ENCODE results near the gene USP8. TPM values are rescaled to one million over a fixed set of nuclear protein-coding genes. Genes with fewer than 3 reads are reported as not detected.
A peak's percentile ranks its signal among the peaks of the same experiment; 100 is the strongest.
"Not testable (repeated sequence)": the region's sequence is repeated elsewhere in the genome, so short reads cannot be mapped to it uniquely, and the experiment has no call there.

USP8 gene
- total RNA-seq (10 to 100 TPM; 54.0 to 59.8 TPM), polyA plus RNA-seq (64.1 TPM)

DNA sequence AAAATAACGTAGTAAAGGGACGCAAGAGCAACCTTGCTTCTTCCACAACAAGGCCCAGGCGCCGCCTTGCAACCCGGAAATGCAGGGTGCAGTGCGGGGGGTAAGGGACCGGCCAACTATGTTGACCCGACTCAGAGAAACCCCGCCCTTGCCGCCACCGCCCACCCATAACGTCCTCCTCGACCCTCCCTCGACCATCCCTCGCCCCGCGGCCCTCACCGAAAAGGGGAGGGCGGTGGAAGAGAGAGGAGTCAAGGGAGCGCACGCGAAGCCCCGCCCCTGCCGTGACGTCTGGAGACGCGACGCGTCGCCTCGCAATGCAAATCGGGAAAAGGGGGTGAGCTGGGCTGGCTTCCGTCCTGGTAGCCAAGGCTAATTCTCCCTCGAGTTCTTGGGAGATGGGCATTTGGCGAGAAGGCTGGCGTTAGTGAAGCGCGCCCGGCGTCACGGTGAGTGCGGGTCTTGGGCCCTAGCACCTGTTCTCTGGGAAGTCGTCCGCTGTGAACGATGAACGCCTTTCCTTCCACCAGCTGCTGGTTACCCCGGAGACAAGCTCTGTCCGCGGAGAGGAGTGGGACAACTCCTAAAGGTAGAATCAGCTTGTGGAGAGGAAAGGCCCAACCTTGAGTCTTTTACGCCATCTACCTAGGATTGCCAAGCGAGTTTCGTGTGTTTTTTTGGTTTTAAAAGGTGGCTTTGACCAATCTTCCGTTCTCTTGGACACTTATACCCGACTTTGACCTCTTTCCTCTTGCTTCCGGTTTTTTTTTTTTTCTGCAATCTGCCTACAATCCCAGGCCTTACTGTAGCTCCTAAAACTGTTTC, at the start of gene USP8:
TSS of gene USP8 (plus strand) at position 340 of the 825 bp plus-strand sequence. CDS start 14,669 bp downstream, outside the sequence.
- Histone ChIP-seq H3K4me1 (ENCODE audit: insufficient read depth, low read length) (peaks cover 27% of the 10 kb centered on the region), H3K36me3 (ENCODE audit: insufficient read depth, low read length) (no peaks in the 10 kb centered on the region), H3K27me3 (ENCODE audit: insufficient read depth, low read length, poor library complexity, severe bottlenecking) (no peaks in the 10 kb centered on the region), H3K9me3 (ENCODE audit: low read length) (no peaks in the 10 kb centered on the region), H3K27ac (ENCODE audit: low read depth, low read length) (peak within 1 kb of the TSS; percentile 94), H3K4me3 (ENCODE audit: low read length) (peak within 1 kb of the TSS; percentile 89)
- Mint-ChIP-seq H3K4me1 (peaks cover 25 to 55% (median 32%) of the 10 kb centered on the region in 3 donors), H3K27ac (peak within 1 kb of the TSS; percentile 95 to 99 (median 98)), H3K9me3 (no peaks in the 10 kb centered on the region), H3K4me3 (peak within 1 kb of the TSS; percentile 89 to 99 (median 96)), H3K27me3 (no peaks in the 10 kb centered on the region), H3K36me3 (peaks cover 3 to 21% (median 3%) of the 10 kb centered on the region in 3 donors)
- DNase-seq: peak; percentile 87 to 94 (median 91)
- CTCF ChIA-PET: interaction anchor here (1.0 to 1.5 kb wide), 2 partner anchors 71 to 243 kb away, joined by 3 read pairs; partner anchors contain the start of gene SLC27A2
- POLR2A ChIA-PET: interaction anchor here (0.5 to 3.5 kb wide), 6 partner anchors 70 to 1546 kb away, joined by 3 to 44 read pairs (median 4); partner anchors contain the start of gene GABPB1

DNA sequence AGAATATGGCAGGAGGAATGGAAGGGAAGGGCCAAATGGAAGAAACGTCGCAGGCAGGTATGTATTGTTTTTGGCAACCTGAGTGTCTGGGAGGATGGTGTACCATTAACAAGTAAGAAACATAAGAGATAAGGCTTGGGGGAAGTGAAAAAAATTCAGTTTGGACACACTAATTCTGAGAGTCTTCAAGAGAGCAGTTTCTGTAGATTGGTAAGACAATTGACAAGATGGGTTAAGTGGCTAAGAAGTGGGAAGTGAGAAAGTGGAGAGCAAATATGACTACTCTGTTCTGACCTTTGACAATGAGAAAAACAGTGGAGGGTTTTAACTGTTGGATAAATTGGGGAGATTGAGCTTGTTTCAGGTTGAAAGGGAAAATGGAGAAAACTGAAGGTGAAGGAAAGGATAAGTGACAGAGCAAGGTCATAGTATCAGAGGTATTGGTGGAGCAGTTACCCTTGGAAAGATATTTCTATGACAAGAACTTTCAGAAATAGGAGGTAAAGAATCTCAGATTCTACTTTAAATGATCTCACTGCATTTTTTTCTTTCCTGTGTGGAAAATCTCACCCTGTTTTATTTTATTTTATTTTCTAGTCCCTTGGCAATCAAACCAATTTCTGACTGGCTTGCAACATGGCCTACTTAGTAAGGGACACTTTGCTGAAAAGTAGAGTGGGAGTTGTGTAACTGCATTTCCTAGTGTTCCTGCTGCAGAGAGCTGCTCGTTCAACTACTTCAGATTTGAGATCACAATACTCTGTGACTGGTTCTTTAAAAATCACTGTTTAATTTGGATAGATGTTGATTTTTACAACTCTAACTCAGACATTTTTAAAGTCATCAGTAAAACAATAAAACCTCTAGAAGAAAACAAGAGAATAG, 46.1 kb upstream of the USP8 start:
- peak overlapping the region in 1 of 7 donors; percentile 0 for H3K4me3 Mint-ChIP-seq
- CTCF ChIA-PET: no interaction called here
- no peak for DNase-seq

DNA sequence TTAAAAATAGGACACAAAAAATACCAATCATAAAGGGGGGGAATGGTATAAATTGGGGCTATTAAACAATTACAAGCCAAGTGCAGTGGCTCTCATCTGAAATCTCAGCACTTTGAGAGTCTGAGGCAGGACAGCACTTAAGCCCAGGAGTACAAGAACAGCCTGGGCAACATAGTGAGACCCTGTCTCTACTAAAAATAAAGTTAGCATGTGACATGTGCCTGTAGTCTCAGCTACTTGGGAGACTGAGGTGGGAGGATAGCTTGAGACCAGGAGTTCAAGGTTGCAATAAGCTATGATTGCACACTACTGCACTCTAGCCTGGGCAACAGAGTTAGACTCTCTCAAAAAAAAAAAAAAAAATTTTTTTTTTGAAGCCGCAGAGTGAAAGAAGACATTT, 45.4 kb upstream of the USP8 start:
- POLR2A ChIA-PET: no interaction called here
- H3K27ac Mint-ChIP-seq: peak overlapping the region in 1 of 8 donors; percentile 28
- no peak overlapping the region for H3K4me3 ChIP-seq (ENCODE audit: low read length)
- H3K27me3 Mint-ChIP-seq: peaks cover 0 to 3% of the 10 kb centered on the region in 2 donors
- no peak overlapping the region for H3K27ac ChIP-seq (ENCODE audit: low read depth, low read length)
- no peaks in the 10 kb centered on the region for H3K36me3 ChIP-seq (ENCODE audit: insufficient read depth, low read length)
- no peaks in the 10 kb centered on the region for H3K4me1 ChIP-seq (ENCODE audit: insufficient read depth, low read length)
- no peaks in the 10 kb centered on the region for H3K27me3 ChIP-seq (ENCODE audit: insufficient read depth, low read length, poor library complexity, severe bottlenecking)
- H3K9me3 Mint-ChIP-seq: no peaks in the 10 kb centered on the region
- CTCF ChIA-PET: interaction anchor here (1.5 kb wide), 1 partner anchor 63 kb away, joined by 3 read pairs; no protein-coding TSS in a partner anchor
- DNase-seq: no peak
- no peak overlapping the region for H3K4me3 Mint-ChIP-seq
- H3K4me1 Mint-ChIP-seq: no peaks in the 10 kb centered on the region
- peaks cover 0 to 15% (median 0%) of the 10 kb centered on the region in 3 donors for H3K36me3 Mint-ChIP-seq
- no peaks in the 10 kb centered on the region for H3K9me3 ChIP-seq (ENCODE audit: low read length)

More for the DNA sequence above, 46.1 kb upstream of the USP8 start:
- POLR2A ChIA-PET: no interaction called here
- no peak overlapping the region for H3K4me3 ChIP-seq (ENCODE audit: low read length)
- H3K9me3 Mint-ChIP-seq: no peaks in the 10 kb centered on the region
- no peaks in the 10 kb centered on the region for H3K9me3 ChIP-seq (ENCODE audit: low read length)
- no peaks in the 10 kb centered on the region for H3K4me1 Mint-ChIP-seq
- no peaks in the 10 kb centered on the region for H3K36me3 ChIP-seq (ENCODE audit: insufficient read depth, low read length)
- peaks cover 0 to 15% (median 0%) of the 10 kb centered on the region in 3 donors for H3K36me3 Mint-ChIP-seq
- H3K27me3 Mint-ChIP-seq: peaks cover 0 to 3% of the 10 kb centered on the region in 2 donors
- H3K27ac ChIP-seq (ENCODE audit: low read depth, low read length): no peak overlapping the region
- no peaks in the 10 kb centered on the region for H3K27me3 ChIP-seq (ENCODE audit: insufficient read depth, low read length, poor library complexity, severe bottlenecking)
- no peaks in the 10 kb centered on the region for H3K4me1 ChIP-seq (ENCODE audit: insufficient read depth, low read length)
- H3K27ac Mint-ChIP-seq: peak overlapping the region in 2 of 8 donors; percentile 5 to 28

DNA sequence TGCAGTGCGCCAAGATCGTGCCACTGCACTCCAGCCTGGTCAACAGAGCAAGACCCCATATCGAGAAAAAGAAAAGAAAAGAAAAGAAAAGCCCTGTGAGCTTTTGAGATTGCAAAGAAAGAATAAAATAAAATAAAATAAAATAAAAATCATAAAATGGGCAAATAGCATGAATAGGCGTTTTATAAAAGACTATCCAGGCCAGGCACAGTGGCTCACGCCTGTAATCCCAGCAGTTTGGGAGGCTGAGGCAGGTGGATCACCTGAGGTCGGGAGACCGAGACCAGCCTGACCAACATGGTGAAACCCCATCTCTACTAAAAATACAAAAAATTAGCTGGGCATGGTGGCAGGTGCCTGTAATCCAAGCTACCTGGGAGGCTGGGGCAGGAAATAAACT, 44.8 kb upstream of the USP8 start:
- DNase-seq; H3K27ac ChIP-seq (ENCODE audit: low read depth, low read length); H3K4me3 ChIP-seq (ENCODE audit: low read length); H3K27ac Mint-ChIP-seq; H3K36me3 ChIP-seq (ENCODE audit: insufficient read depth, low read length); H3K4me1 Mint-ChIP-seq; H3K9me3 Mint-ChIP-seq; POLR2A ChIA-PET; H3K27me3 ChIP-seq (ENCODE audit: insufficient read depth, low read length, poor library complexity, severe bottlenecking); H3K9me3 ChIP-seq (ENCODE audit: low read length); H3K27me3 Mint-ChIP-seq; H3K4me1 ChIP-seq (ENCODE audit: insufficient read depth, low read length): not testable (repeated sequence)
- CTCF ChIA-PET: interaction anchor here (1.5 kb wide), 1 partner anchor 63 kb away, joined by 3 read pairs; no protein-coding TSS in a partner anchor
- peak overlapping the region in 1 of 7 donors; percentile 65 for H3K4me3 Mint-ChIP-seq
- peaks cover 0 to 15% (median 0%) of the 10 kb centered on the region in 3 donors for H3K36me3 Mint-ChIP-seq

DNA sequence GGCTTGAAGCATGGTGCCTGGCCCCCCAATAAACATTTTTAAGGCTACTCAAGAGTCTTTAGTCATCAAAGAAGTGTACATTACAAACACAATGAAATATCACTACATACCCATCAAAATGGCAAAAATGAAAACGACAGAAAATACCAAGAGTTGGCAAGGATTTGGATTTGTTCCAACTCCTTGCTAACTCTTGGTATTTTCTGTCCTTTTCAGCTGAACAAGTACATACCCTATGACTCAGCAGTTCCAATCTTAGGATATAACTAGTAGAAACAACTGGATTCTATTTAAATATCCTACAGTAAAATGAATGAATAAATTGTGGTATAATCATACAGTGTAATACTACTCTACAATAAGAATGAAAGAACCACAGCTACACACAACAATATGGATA, 44.1 kb upstream of the USP8 start:
- Mint-ChIP-seq H3K9me3 (no peaks in the 10 kb centered on the region), H3K4me3 (no peak overlapping the region), H3K4me1 (no peaks in the 10 kb centered on the region), H3K27ac (no peak overlapping the region), H3K36me3 (peaks cover 0 to 15% (median 0%) of the 10 kb centered on the region in 3 donors), H3K27me3 (peaks cover 0 to 3% of the 10 kb centered on the region in 2 donors)
- Histone ChIP-seq H3K4me1 (ENCODE audit: insufficient read depth, low read length) (no peaks in the 10 kb centered on the region), H3K27me3 (ENCODE audit: insufficient read depth, low read length, poor library complexity, severe bottlenecking) (no peaks in the 10 kb centered on the region), H3K36me3 (ENCODE audit: insufficient read depth, low read length) (no peaks in the 10 kb centered on the region), H3K9me3 (ENCODE audit: low read length) (no peaks in the 10 kb centered on the region), H3K27ac (ENCODE audit: low read depth, low read length) (no peak overlapping the region), H3K4me3 (ENCODE audit: low read length) (no peak overlapping the region)
- no peak for DNase-seq
- POLR2A ChIA-PET: no interaction called here
- CTCF ChIA-PET: interaction anchor here (1.5 kb wide), 1 partner anchor 64 kb away, joined by 3 read pairs; no protein-coding TSS in a partner anchor

DNA sequence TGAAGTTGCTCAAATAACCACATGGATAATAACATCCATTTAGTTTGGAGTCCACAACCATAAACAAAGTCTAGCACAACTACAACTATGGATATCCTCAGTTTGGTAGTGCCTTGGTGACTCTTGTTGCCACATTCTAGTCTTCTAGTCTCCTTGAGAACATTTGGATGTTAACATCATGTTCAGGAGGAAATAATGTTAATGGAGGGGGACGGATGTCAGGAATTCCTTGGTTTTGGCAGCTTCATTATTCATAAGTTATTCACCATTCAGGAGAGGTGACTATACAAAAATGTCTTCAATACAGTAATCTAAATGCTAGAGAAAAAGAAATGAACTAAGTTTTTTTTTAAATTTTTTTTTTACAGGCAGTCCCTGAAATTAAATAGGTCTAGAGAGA, 42.8 kb upstream of the USP8 start:
- ChIA-PET CTCF (no interaction called here), POLR2A (interaction anchor here (0.6 kb wide), 1 partner anchor 40 kb away, joined by 3 read pairs; no protein-coding TSS in a partner anchor)
- H3K4me3 ChIP-seq (ENCODE audit: low read length): no peak overlapping the region
- H3K9me3 Mint-ChIP-seq: no peaks in the 10 kb centered on the region
- H3K4me1 Mint-ChIP-seq: no peaks in the 10 kb centered on the region
- H3K27me3 ChIP-seq (ENCODE audit: insufficient read depth, low read length, poor library complexity, severe bottlenecking): no peaks in the 10 kb centered on the region
- no peaks in the 10 kb centered on the region for H3K9me3 ChIP-seq (ENCODE audit: low read length)
- no peak overlapping the region for H3K4me3 Mint-ChIP-seq
- no peak overlapping the region for H3K27ac Mint-ChIP-seq
- no peak overlapping the region for H3K27ac ChIP-seq (ENCODE audit: low read depth, low read length)
- H3K27me3 Mint-ChIP-seq: peaks cover 0 to 3% of the 10 kb centered on the region in 2 donors
- no peaks in the 10 kb centered on the region for H3K4me1 ChIP-seq (ENCODE audit: insufficient read depth, low read length)
- H3K36me3 Mint-ChIP-seq: peaks cover 0 to 15% (median 0%) of the 10 kb centered on the region in 3 donors
- no peak for DNase-seq
- no peaks in the 10 kb centered on the region for H3K36me3 ChIP-seq (ENCODE audit: insufficient read depth, low read length)

DNA sequence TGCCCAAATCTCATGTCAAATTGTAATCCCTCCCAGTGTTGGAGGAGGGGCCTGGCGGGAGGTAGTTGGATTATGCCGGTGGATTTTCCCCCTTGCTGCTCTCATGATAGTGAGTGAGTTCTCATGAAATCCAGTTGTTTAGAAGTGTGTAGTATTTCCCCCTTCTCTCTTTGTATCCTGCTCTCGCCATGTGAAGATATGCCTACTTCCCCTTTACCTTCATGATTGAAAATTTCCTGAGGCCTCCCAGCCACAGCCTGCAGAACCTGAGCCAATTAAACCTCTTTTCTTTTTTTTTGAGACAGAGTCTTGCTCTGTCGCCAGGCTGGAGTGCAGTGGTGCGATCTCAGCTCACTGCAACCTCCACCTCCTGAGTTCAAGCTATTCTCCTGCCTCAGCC, 41.8 kb upstream of the USP8 start:
- H3K9me3 ChIP-seq (ENCODE audit: low read length); H3K27me3 Mint-ChIP-seq; DNase-seq; H3K27ac Mint-ChIP-seq; H3K27ac ChIP-seq (ENCODE audit: low read depth, low read length); H3K4me3 ChIP-seq (ENCODE audit: low read length); CTCF ChIA-PET; H3K4me1 Mint-ChIP-seq; H3K4me1 ChIP-seq (ENCODE audit: insufficient read depth, low read length); H3K27me3 ChIP-seq (ENCODE audit: insufficient read depth, low read length, poor library complexity, severe bottlenecking); H3K36me3 ChIP-seq (ENCODE audit: insufficient read depth, low read length); H3K9me3 Mint-ChIP-seq; H3K4me3 Mint-ChIP-seq; POLR2A ChIA-PET: not testable (repeated sequence)
- peaks cover 0 to 13% (median 0%) of the 10 kb centered on the region in 3 donors for H3K36me3 Mint-ChIP-seq
